Muscle layer of duodenum (tissue), 2 donors: ENCODE measurements around the gene DIP2C.
A peak's percentile ranks its signal among the peaks of the same experiment; 100 is the strongest.

Experiments used
- H3K27ac ChIP-seq: one replicate; pipeline ENCODE4 v1.7.0; 2013; ENCODE audit warnings: mild to moderate bottlenecking, low read length
- H3K27me3 ChIP-seq: one replicate; pipeline ENCODE4 v1.7.0; 2013; ENCODE audit warnings: low read depth, mild to moderate bottlenecking, control low read depth, low read length
- H3K36me3 ChIP-seq, 2 donors: one replicate each; pipeline ENCODE4 v1.7.0; 2013; ENCODE audit warnings: low read length in 2 of 2, control low read depth in 1 of 2, mild to moderate bottlenecking in 1 of 2; ENCODE audit not compliant: insufficient read depth in 2 of 2, control insufficient read depth in 1 of 2
- H3K4me1 ChIP-seq, 2 donors: one replicate each; pipeline ENCODE4 v1.7.0; 2013; ENCODE audit warnings: low read length in 2 of 2, mild to moderate bottlenecking in 2 of 2, control low read depth in 1 of 2, moderate library complexity in 1 of 2; ENCODE audit not compliant: insufficient read depth in 2 of 2, control insufficient read depth in 1 of 2
- H3K4me3 ChIP-seq, 2 donors: one replicate each; pipeline ENCODE4 v1.7.0; 2013; ENCODE audit warnings: low read length in 2 of 2, low read depth in 1 of 2, mild to moderate bottlenecking in 1 of 2
- H3K9me3 ChIP-seq, 2 donors: one replicate each; pipeline ENCODE4 v1.7.0; 2013; ENCODE audit warnings: low read length in 2 of 2, control low read depth in 1 of 2, mild to moderate bottlenecking in 1 of 2; ENCODE audit not compliant: control insufficient read depth in 1 of 2
- donor health status: healthy.

DIP2C gene

GRCh38 chr10:474406-474805, 215.1 kb downstream of the DIP2C start:
- no peak overlapping the region for H3K4me3 ChIP-seq
- H3K36me3 ChIP-seq = peaks cover 0 to 29% of the 10 kb centered on the region in 2 donors
- H3K9me3 ChIP-seq = no peaks in the 10 kb centered on the region
- peaks cover 0 to 6% of the 10 kb centered on the region in 2 donors for H3K4me1 ChIP-seq
- no peaks in the 10 kb centered on the region for H3K27me3 ChIP-seq
- H3K27ac ChIP-seq = no peak overlapping the region

GRCh38 chr10:472241-472910, 217.1 kb downstream of the DIP2C start:
- Histone ChIP-seq H3K4me3 (no peak overlapping the region), H3K27ac (no peak overlapping the region), H3K9me3 (no peaks in the 10 kb centered on the region), H3K27me3 (no peaks in the 10 kb centered on the region), H3K4me1 (no peaks in the 10 kb centered on the region), H3K36me3 (peaks cover 0 to 33% of the 10 kb centered on the region in 2 donors)

DNA sequence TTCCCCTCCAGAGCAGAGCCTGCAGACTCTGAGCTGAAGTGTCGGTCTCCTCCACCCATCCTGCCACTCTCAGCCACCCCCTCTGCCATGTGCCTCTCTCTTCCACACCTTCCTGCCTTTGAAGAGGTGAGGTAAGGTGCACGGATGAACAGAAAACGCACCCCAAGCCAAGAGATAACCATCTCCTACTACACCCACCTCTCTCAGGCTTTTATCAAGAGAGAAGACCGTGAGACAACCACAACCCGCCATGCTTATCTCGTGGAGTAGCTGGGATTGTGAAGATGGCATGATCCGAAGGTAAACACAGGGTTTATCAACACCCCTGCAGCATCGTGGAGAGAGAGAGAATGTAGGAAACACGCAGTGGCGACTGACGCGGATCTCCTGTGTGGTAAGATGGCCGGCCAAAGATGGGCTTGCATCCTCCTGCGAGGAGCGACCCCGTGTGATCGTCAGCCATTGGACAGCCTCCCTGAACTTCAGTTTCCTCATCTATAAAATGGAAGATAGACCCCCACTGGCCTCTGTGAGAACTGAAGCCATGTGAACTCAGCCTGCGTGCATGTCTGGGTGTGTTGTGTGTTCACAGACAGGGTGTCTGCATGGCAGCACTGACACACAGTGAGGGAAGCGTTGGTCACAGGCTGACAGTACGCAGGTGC, 219.0 kb downstream of the DIP2C start:
- H3K36me3 ChIP-seq = peaks cover 0 to 33% of the 10 kb centered on the region in 2 donors
- H3K4me1 ChIP-seq = no peaks in the 10 kb centered on the region
- H3K4me3 ChIP-seq = no peak overlapping the region
- no peak overlapping the region for H3K27ac ChIP-seq
- no peaks in the 10 kb centered on the region for H3K27me3 ChIP-seq
- no peaks in the 10 kb centered on the region for H3K9me3 ChIP-seq

DNA sequence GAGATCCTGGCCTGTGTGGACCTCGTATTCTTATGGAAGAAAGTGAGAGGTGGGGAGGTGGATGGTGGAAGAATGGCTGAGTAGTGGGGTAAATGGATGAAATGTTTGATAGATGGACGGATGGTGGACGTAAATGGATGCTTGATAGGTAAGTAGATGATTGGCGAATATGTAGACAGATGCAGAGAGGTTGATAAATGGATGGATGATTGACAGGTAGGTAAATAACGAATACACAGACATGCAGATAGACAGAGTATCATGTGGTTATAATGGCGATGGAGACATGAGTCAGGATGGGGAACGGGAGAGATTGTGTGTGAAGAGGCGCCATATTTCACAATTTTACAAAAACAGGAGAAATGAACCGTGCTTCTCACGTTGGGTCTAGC, 219.5 kb downstream of the DIP2C start:
- H3K27ac ChIP-seq = no peak overlapping the region
- H3K27me3 ChIP-seq = no peaks in the 10 kb centered on the region
- H3K4me1 ChIP-seq = no peaks in the 10 kb centered on the region
- no peak overlapping the region for H3K4me3 ChIP-seq
- H3K36me3 ChIP-seq = peaks cover 0 to 32% of the 10 kb centered on the region in 2 donors
- H3K9me3 ChIP-seq = no peaks in the 10 kb centered on the region

DNA sequence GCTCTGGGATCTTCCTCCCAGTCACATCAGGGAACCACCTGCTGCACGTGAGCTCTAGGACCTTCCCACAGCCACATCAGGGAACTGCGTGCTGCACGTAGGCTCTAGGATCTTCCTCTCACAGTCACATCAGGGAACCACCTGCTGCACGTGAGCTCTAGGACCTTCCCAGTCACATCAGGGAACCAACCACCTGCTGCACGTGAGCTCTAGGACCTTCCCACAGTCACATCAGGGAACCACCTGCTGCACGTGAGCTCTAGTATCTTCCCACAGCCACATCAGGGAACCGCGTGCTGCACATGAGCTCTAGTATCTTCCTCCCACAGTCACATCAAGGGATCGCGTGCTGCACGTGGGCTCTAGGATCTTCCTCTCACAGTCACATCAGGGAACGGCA, 229.7 kb downstream of the DIP2C start:
- Histone ChIP-seq H3K4me3 (no peak overlapping the region), H3K27me3 (no peaks in the 10 kb centered on the region), H3K27ac (no peak overlapping the region), H3K4me1 (peaks cover 0 to 9% of the 10 kb centered on the region in 2 donors), H3K9me3 (no peaks in the 10 kb centered on the region), H3K36me3 (no peaks in the 10 kb centered on the region)

DNA sequence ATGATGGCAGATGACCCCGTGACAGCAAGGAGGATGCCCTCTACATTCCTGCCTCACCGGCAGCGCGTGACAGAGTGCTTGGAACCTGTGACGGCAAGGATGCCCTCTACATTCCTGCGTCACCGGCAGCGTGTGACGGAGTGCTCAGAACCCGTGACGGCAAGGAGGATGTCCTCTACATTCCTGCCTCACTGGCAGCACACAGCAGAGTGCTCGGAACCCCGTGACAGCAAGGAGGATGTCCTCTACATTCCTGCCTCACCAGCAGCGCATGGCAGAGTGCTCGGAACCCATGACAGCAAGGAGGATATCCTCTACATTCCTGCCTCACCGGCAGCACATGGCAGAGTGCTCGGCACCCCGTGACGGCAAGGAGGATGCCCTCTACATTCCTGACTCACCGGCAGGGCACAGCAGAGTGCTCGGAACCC, 231.0 kb downstream of the DIP2C start:
- Histone ChIP-seq H3K36me3 (no peaks in the 10 kb centered on the region), H3K4me3 (no peak overlapping the region), H3K27me3 (no peaks in the 10 kb centered on the region), H3K9me3 (no peaks in the 10 kb centered on the region), H3K4me1 (peaks cover 0 to 22% of the 10 kb centered on the region in 2 donors), H3K27ac (peak overlapping the region; percentile 73)

GRCh38 chr10:456486-456885, 233.0 kb downstream of the DIP2C start:
- H3K4me3 ChIP-seq = no peak overlapping the region
- H3K4me1 ChIP-seq = peaks cover 0 to 34% of the 10 kb centered on the region in 2 donors
- no peaks in the 10 kb centered on the region for H3K27me3 ChIP-seq
- H3K9me3 ChIP-seq = no peaks in the 10 kb centered on the region
- H3K36me3 ChIP-seq = no peaks in the 10 kb centered on the region
- no peak overlapping the region for H3K27ac ChIP-seq

DNA sequence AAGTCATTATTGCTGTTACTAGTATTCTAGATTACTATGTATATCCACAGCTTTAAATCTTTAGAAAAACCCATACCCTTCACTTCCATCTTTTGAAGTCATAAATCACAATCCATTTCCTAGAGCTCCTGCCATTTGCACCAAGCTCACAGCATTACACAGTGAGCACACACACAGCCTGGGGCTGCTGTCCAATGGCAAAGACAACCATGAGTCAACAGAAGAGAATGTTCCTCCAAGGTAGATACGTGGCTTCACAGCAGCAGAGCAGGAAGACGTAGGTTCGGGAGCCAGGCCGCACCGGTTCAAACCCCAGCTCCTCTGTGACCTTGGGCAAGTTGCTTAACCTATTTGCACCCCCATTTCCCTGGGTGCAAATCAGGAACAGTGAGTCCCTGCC, 234.6 kb downstream of the DIP2C start:
- Histone ChIP-seq H3K4me3 (no peak overlapping the region), H3K9me3 (no peaks in the 10 kb centered on the region), H3K27ac (no peak overlapping the region), H3K36me3 (no peaks in the 10 kb centered on the region), H3K4me1 (peaks cover 0 to 34% of the 10 kb centered on the region in 2 donors), H3K27me3 (no peaks in the 10 kb centered on the region)

DNA sequence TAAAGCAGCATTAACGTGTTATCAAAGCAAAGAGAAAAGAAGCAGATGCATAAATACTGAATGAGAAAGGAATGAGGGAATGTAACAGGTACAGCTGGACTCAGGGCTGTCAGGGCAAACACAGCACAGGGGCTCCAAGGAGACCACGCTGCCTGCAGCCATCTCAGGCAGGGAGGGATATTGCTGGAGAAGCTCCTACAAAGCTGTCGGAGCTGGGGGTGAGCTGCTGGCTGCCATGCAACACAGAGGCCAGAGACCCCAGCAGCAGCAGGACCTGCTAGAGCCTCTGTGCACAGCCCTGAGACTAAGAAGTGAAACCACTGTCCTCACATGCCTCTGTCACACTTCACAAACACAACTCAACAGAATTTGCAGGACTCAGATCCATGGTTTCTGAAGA, 235.8 kb downstream of the DIP2C start:
- no peak overlapping the region for H3K4me3 ChIP-seq
- H3K4me1 ChIP-seq = peaks cover 0 to 34% of the 10 kb centered on the region in 2 donors
- peak overlapping the region; percentile 20 for H3K27ac ChIP-seq
- H3K36me3 ChIP-seq = no peaks in the 10 kb centered on the region
- no peaks in the 10 kb centered on the region for H3K27me3 ChIP-seq
- no peaks in the 10 kb centered on the region for H3K9me3 ChIP-seq

- Histone ChIP-seq H3K4me3 (no peak overlapping the region), H3K4me1 (peaks cover 0 to 33% of the 10 kb centered on the region in 2 donors), H3K27me3 (no peaks in the 10 kb centered on the region), H3K36me3 (no peaks in the 10 kb centered on the region), H3K27ac (peak overlapping the region; percentile 20), H3K9me3 (no peaks in the 10 kb centered on the region)
These were observed 236.7 kb downstream of the DIP2C start for GRCh38 chr10:452512-453426.

DNA sequence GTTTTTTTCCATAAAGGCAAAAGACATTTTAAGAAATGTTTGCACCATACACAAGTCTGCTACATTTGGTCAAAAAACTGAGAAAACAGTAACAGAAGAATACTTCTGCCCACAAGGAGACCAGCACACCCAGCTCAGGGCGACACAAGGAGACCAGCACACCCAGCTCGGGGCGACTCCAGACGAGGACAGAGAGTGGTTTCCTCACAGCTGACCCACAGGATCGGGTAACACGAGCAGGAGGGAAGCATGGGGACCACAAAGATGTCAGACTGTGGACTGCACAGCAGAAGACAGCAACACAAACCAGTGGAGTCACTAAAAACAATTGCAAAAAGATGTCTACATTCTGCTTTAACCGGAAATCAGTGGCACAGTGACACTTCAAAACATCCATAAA, 237.6 kb downstream of the DIP2C start:
- H3K9me3 ChIP-seq = no peaks in the 10 kb centered on the region
- H3K27me3 ChIP-seq = no peaks in the 10 kb centered on the region
- no peaks in the 10 kb centered on the region for H3K36me3 ChIP-seq
- no peak overlapping the region for H3K4me3 ChIP-seq
- H3K27ac ChIP-seq = no peak overlapping the region
- H3K4me1 ChIP-seq = peaks cover 0 to 27% of the 10 kb centered on the region in 2 donors
